Neural cell (in vitro differentiated cells): ENCODE results near the gene PLXDC1. TPM values are rescaled to one million over a fixed set of nuclear protein-coding genes. Genes with fewer than 3 reads are reported as not detected.

Source experiments
- H2AFZ ChIP-seq: fragments of 200-600, 300-800 bp; sonication (generic), shearing (Covaris generic); 2 replicates; pipeline ENCODE4 v1.6.0; 2014; ENCODE audit warnings: low read depth, mild to moderate bottlenecking, antibody characterized with exemption, low read length, moderate library complexity
- H3F3A ChIP-seq: fragments of 200-600 bp; shearing (Covaris generic); 2 replicates; pipeline ENCODE4 v1.6.1; 2016; ENCODE audit warnings: mild to moderate bottlenecking, moderate library complexity, mixed read lengths, antibody characterized with exemption, low read length; ENCODE audit not compliant: insufficient read depth, poor library complexity, severe bottlenecking
- H3K27ac ChIP-seq: fragments of 200-600, 300-800 bp; sonication (generic), shearing (Covaris generic); 2 replicates; pipeline ENCODE4 v1.5.1; 2014; ENCODE audit warnings: mild to moderate bottlenecking, low read length, moderate library complexity
- H3K27me3 ChIP-seq: fragments of 300-800, 200-600 bp; sonication (generic), shearing (Covaris generic); 2 replicates; pipeline ENCODE4 v1.6.0; 2014; ENCODE audit warnings: mild to moderate bottlenecking, low read depth, low read length, moderate library complexity; ENCODE audit not compliant: insufficient read depth
- H3K36me3 ChIP-seq: fragments of 300-800, 200-600 bp; sonication (generic), shearing (Covaris generic); 2 replicates; pipeline ENCODE4 v1.5.1; 2014; ENCODE audit warnings: mild to moderate bottlenecking, antibody characterized with exemption, low read length, moderate library complexity; ENCODE audit not compliant: insufficient read depth
- H3K4me2 ChIP-seq: fragments of 300-800, 200-600 bp; sonication (generic), shearing (Covaris generic); 2 replicates; pipeline ENCODE4 v1.6.0; 2014; ENCODE audit warnings: mild to moderate bottlenecking, low read length
- H3K4me3 ChIP-seq: fragments of 300-800, 200-600 bp; sonication (generic), shearing (Covaris generic); 2 replicates; pipeline ENCODE4 v1.5.1; 2014; ENCODE audit warnings: mild to moderate bottlenecking, low read length, moderate library complexity
- H3K79me2 ChIP-seq: fragments of 200-600 bp; shearing (Covaris generic); replicated peaks from 2 replicates; pipeline ENCODE4 v1.6.0; 2014; ENCODE audit warnings: mild to moderate bottlenecking, low read length, moderate library complexity; ENCODE audit not compliant: insufficient read depth
- H3K9ac ChIP-seq: fragments of 300-800, 200-600 bp; sonication (generic), shearing (Covaris generic); 2 replicates; pipeline ENCODE4 v1.6.1; 2016; ENCODE audit warnings: mild to moderate bottlenecking, low read length, mixed read lengths
- H3K9me2 ChIP-seq: fragments of 200-600 bp; shearing (Covaris generic); 2 replicates; pipeline ENCODE4 v1.6.1; 2016; ENCODE audit warnings: mild to moderate bottlenecking, low read length, mixed read lengths; ENCODE audit not compliant: insufficient read depth
- H3K9me3 ChIP-seq: fragments of 200-600, 300-800 bp; sonication (generic), shearing (Covaris generic); 2 replicates; pipeline ENCODE4 v1.6.1; 2016; ENCODE audit warnings: mild to moderate bottlenecking, mixed run types, low read length, moderate library complexity, mixed read lengths
- H4K20me1 ChIP-seq: fragments of 200-600 bp; shearing (Covaris generic); 2 replicates; pipeline ENCODE4 v1.6.1; 2016; ENCODE audit warnings: mild to moderate bottlenecking, mixed run types; ENCODE audit not compliant: insufficient read depth
- EP300 ChIP-seq: fragments of 450-650 bp; conservative IDR thresholded peaks from 2 replicates; pipeline ENCODE4 v1.6.1; 2014; ENCODE audit warnings: antibody characterized with exemption, mild to moderate bottlenecking, moderate library complexity; ENCODE audit not compliant: poor library complexity, severe bottlenecking
- EZH2 ChIP-seq: fragments of 200-600, 300-800 bp; shearing (Covaris generic), sonication (generic); IDR thresholded peaks from 2 replicates; pipeline ENCODE4 v1.6.1; 2014; ENCODE audit warnings: antibody characterized with exemption, low read length, borderline replicate concordance, mild to moderate bottlenecking; ENCODE audit not compliant: insufficient read depth, poor library complexity, severe bottlenecking
- MXI1 ChIP-seq: fragments of 450-650 bp; conservative IDR thresholded peaks from 2 replicates; pipeline ENCODE4 v1.6.1; 2014; ENCODE audit warnings: antibody characterized with exemption, mild to moderate bottlenecking; ENCODE audit not compliant: poor library complexity, severe bottlenecking
- POLR2AphosphoS5 ChIP-seq: IDR thresholded peaks from 2 replicates; pipeline ENCODE4 v1.6.1; 2012
- RAD21 ChIP-seq: fragments of 450-650 bp; conservative IDR thresholded peaks from 2 replicates; pipeline ENCODE4 v1.6.1; 2014; ENCODE audit warnings: antibody characterized with exemption, mild to moderate bottlenecking, moderate library complexity
- SMC3 ChIP-seq: fragments of 450-650 bp; conservative IDR thresholded peaks from 2 replicates; pipeline ENCODE4 v1.6.1; 2014; ENCODE audit warnings: antibody characterized with exemption, mild to moderate bottlenecking, moderate library complexity; ENCODE audit not compliant: poor library complexity
- TAF1 ChIP-seq: IDR thresholded peaks from 2 replicates; pipeline ENCODE4 v1.6.1; 2012; ENCODE audit warnings: low read depth
- polyA plus RNA-seq: library from polyadenylated mRNA; depleted of rRNA; stranded (reverse); fragments of >200 nt; gene quantifications from 2 replicates; pipeline ENCODE4 v1.2.3, GENCODE V29; 2014
- TF ChIP-seq, protein P1 (sequence below): IDR thresholded peaks from 2 replicates; pipeline ENCODE4 v1.6.1; 2012; ENCODE audit warnings: borderline replicate concordance
- TF ChIP-seq, protein P2 (sequence below): fragments of 450-650 bp; IDR thresholded peaks from 2 replicates; pipeline ENCODE4 v1.5.1; 2014; ENCODE audit warnings: antibody characterized with exemption, mild to moderate bottlenecking, moderate library complexity; ENCODE audit not compliant: poor library complexity, severe bottlenecking

PLXDC1 gene
- polyA plus RNA-seq, 1 donor from 2014 or later: 10.0 TPM

DNA sequence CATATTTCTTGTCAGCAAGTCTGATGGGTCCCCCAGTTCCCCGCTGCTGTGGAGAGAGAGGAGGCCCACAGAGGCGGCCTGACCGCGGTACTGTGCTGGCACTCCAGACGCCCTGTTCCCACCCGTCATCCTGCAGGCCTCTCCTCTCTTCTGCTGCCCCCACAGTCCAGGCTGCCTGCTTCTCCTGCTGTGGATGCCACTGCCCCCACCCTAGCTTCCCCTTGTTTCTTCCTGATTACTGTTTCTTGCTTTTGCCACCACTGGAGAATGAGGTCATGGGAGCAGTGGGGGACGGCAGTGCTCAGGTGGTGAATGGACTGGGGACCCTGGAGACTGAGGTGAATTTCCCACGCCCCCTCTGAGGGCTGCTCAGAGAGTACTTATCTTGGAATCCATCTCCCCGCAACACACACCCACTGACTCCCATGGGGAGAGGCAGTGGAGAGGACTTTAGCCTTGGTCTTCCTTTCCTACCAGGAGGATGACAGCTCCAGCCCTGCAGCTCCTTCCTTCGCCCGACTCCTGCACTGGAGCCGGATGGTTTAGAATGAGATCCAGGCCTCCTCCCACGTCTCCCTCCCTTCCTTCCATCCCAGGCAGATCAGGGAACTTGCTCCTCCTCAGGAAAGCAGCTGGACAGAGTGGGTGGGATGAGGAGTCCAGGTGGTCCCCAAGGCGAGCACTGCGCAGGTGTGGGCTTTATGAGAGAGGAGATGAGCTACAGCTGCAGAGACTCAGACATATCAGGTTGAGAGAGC lies 60.4 kb downstream of the PLXDC1 start:
- Histone ChIP-seq H3K36me3 (no peaks in the 10 kb centered on the region), H3K4me3 (no peak overlapping the region), H3K9me3 (no peaks in the 10 kb centered on the region), H3K27ac (no peak overlapping the region), H3K79me2 (no peaks in the 10 kb centered on the region), H3K27me3 (no peaks in the 10 kb centered on the region), H3F3A (no peaks in the 10 kb centered on the region), H3K9ac (no peak overlapping the region), H4K20me1 (no peaks in the 10 kb centered on the region), H2AFZ (no peak overlapping the region), H3K9me2 (no peaks in the 10 kb centered on the region), H3K4me2 (no peak overlapping the region)
- no peak for TF ChIP-seq RAD21
- TF ChIP-seq MXI1: no peak
- TF ChIP-seq, protein P1, sequence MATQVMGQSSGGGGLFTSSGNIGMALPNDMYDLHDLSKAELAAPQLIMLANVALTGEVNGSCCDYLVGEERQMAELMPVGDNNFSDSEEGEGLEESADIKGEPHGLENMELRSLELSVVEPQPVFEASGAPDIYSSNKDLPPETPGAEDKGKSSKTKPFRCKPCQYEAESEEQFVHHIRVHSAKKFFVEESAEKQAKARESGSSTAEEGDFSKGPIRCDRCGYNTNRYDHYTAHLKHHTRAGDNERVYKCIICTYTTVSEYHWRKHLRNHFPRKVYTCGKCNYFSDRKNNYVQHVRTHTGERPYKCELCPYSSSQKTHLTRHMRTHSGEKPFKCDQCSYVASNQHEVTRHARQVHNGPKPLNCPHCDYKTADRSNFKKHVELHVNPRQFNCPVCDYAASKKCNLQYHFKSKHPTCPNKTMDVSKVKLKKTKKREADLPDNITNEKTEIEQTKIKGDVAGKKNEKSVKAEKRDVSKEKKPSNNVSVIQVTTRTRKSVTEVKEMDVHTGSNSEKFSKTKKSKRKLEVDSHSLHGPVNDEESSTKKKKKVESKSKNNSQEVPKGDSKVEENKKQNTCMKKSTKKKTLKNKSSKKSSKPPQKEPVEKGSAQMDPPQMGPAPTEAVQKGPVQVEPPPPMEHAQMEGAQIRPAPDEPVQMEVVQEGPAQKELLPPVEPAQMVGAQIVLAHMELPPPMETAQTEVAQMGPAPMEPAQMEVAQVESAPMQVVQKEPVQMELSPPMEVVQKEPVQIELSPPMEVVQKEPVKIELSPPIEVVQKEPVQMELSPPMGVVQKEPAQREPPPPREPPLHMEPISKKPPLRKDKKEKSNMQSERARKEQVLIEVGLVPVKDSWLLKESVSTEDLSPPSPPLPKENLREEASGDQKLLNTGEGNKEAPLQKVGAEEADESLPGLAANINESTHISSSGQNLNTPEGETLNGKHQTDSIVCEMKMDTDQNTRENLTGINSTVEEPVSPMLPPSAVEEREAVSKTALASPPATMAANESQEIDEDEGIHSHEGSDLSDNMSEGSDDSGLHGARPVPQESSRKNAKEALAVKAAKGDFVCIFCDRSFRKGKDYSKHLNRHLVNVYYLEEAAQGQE: no peak
- no peak for TF ChIP-seq TAF1
- no peak for TF ChIP-seq EP300
- TF ChIP-seq, protein P2, sequence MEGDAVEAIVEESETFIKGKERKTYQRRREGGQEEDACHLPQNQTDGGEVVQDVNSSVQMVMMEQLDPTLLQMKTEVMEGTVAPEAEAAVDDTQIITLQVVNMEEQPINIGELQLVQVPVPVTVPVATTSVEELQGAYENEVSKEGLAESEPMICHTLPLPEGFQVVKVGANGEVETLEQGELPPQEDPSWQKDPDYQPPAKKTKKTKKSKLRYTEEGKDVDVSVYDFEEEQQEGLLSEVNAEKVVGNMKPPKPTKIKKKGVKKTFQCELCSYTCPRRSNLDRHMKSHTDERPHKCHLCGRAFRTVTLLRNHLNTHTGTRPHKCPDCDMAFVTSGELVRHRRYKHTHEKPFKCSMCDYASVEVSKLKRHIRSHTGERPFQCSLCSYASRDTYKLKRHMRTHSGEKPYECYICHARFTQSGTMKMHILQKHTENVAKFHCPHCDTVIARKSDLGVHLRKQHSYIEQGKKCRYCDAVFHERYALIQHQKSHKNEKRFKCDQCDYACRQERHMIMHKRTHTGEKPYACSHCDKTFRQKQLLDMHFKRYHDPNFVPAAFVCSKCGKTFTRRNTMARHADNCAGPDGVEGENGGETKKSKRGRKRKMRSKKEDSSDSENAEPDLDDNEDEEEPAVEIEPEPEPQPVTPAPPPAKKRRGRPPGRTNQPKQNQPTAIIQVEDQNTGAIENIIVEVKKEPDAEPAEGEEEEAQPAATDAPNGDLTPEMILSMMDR: no peak
- no peak for TF ChIP-seq SMC3
- TF ChIP-seq POLR2AphosphoS5: no peak
- no peak for TF ChIP-seq EZH2

DNA sequence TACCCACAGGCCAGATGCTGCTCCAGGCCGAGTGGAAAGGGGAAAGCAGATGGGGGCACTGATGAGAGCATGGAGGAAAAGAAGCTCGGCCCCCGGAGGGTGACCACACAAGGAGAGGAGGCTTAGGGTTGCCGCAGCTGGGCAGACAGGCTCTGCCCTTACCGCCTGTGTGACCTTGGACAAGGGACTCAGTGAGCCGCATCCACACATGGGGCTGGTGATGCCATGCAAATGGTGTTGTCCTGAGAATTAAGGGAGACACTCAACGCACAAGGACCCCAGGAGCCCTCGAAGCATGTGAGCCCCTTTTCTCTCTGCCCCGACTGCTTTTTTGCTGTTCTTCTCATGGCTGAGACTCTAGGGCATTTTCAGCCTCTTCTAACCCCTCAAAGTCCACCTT lies 61.0 kb downstream of the PLXDC1 start:
- Histone ChIP-seq H3K4me2 (no peak overlapping the region), H3K27ac (no peak overlapping the region), H3K9ac (no peak overlapping the region), H3K4me3 (no peak overlapping the region), H3K27me3 (no peaks in the 10 kb centered on the region), H3F3A (no peaks in the 10 kb centered on the region), H3K9me2 (no peaks in the 10 kb centered on the region), H3K9me3 (no peaks in the 10 kb centered on the region), H4K20me1 (no peaks in the 10 kb centered on the region), H3K36me3 (no peaks in the 10 kb centered on the region), H2AFZ (no peak overlapping the region), H3K79me2 (no peaks in the 10 kb centered on the region)
- TF ChIP-seq RAD21 (no peak), POLR2AphosphoS5 (no peak)

DNA sequence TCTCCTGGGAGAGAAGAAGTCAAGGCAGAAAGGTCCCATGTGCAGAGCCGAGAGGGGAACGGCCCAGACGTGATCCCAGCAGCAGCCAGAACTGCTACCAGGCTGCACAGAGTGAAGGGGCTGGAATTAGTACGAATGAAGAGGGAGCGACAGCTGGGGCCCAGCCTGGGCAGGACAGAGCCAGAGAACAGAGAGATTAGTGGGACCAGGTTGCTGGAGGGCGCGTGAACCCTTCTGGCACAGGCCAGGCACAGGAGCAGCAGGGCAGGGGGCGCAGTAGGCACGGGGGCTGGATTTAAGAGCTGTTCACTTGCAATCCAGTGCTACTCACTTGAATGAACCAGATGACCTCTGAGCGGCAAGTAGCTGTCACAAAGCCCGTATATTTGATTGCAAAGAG lies 66.9 kb downstream of the PLXDC1 start:
- Histone ChIP-seq H3K27me3 (no peaks in the 10 kb centered on the region), H3K36me3 (no peaks in the 10 kb centered on the region), H3K4me3 (no peak overlapping the region), H3F3A (no peaks in the 10 kb centered on the region), H3K79me2 (no peaks in the 10 kb centered on the region), H3K27ac (no peak overlapping the region), H3K9me3 (no peaks in the 10 kb centered on the region), H3K4me2 (no peak overlapping the region), H3K9me2 (no peaks in the 10 kb centered on the region), H4K20me1 (no peaks in the 10 kb centered on the region), H2AFZ (no peak overlapping the region), H3K9ac (no peak overlapping the region)
- TF ChIP-seq POLR2AphosphoS5 (no peak), TAF1 (no peak), MXI1 (no peak), EP300 (no peak), RAD21 (no peak), EZH2 (no peak), SMC3 (no peak)
- TF ChIP-seq, protein P1: no peak
- TF ChIP-seq, protein P2: no peak
